SK-N-SH treated with all-trans-retinoic acid at 6 μM for 48 hours (cell line): Measurements from ENCODE around the gene SUPT16H.
"Not testable (repeated sequence)": the region's sequence is repeated elsewhere in the genome, so short reads cannot be mapped to it uniquely, and the experiment has no call there.

ENCODE experiments used
- ATAC-seq: fragments of 200-7000 bp; cut with Tn5 transposase; 3 replicates; pipeline ENCODE4 v1.9.1; 2020; ENCODE audit warnings: mild to moderate bottlenecking, moderate library complexity
- BACH2 ChIP-seq: fragments of 250-450 bp; sonication (Bioruptor Pico); IDR thresholded peaks from 2 replicates; pipeline ENCODE4 v1.9.0; 2021; ENCODE audit warnings: mild to moderate bottlenecking, borderline replicate concordance
- CSRNP3 ChIP-seq: fragments of 250-450 bp; sonication (Bioruptor Pico); IDR thresholded peaks from 2 replicates; pipeline ENCODE4 v1.5.1; 2021; ENCODE audit warnings: mild to moderate bottlenecking, moderate library complexity
- ESRRG ChIP-seq: fragments of 250-450 bp; sonication (Bioruptor Pico); IDR thresholded peaks from 2 replicates; pipeline ENCODE4 v1.6.1; 2021; ENCODE audit warnings: mild to moderate bottlenecking
- ISL1 ChIP-seq: fragments of 250-450 bp; sonication (Bioruptor Pico); IDR thresholded peaks from 2 replicates; pipeline ENCODE4 v2.1.2; 2022; ENCODE audit warnings: mild to moderate bottlenecking, moderate library complexity
- OSR1 ChIP-seq: fragments of 250-450 bp; sonication (Bioruptor Pico); IDR thresholded peaks from 2 replicates; pipeline ENCODE4 v1.8.0; 2022; ENCODE audit warnings: moderate library complexity, mild to moderate bottlenecking, inconsistent platforms
- POU6F1 ChIP-seq: fragments of 250-450 bp; sonication (Bioruptor Pico); IDR thresholded peaks from 2 replicates; pipeline ENCODE4 v1.8.0; 2021; ENCODE audit warnings: low read depth, mild to moderate bottlenecking, moderate library complexity, borderline replicate concordance
- PPARA ChIP-seq: fragments of 250-450 bp; sonication (Bioruptor Pico); IDR thresholded peaks from 2 replicates; pipeline ENCODE4 v1.5.0; 2020; ENCODE audit warnings: mild to moderate bottlenecking, borderline replicate concordance
- RARB ChIP-seq: fragments of 250-450 bp; sonication (Bioruptor Pico); IDR thresholded peaks from 2 replicates; pipeline ENCODE4 v1.8.0; 2021; ENCODE audit warnings: mild to moderate bottlenecking, moderate library complexity
- SNAI2 ChIP-seq: fragments of 250-450 bp; sonication (Bioruptor Pico); IDR thresholded peaks from 2 replicates; pipeline ENCODE4 v1.5.0; 2020; ENCODE audit warnings: mild to moderate bottlenecking, moderate library complexity
- TOX ChIP-seq: fragments of 250-450 bp; sonication (Bioruptor Pico); IDR thresholded peaks from 2 replicates; pipeline ENCODE4 v1.8.0; 2021; ENCODE audit warnings: mild to moderate bottlenecking, moderate library complexity, borderline replicate concordance
- TSHZ2 ChIP-seq: fragments of 250-450 bp; sonication (Bioruptor Pico); IDR thresholded peaks from 2 replicates; pipeline ENCODE4 v1.5.0; 2020; ENCODE audit warnings: mild to moderate bottlenecking, moderate library complexity
- ZFP3 ChIP-seq: fragments of 250-450 bp; sonication (Bioruptor Pico); IDR thresholded peaks from 2 replicates; pipeline ENCODE4 v1.5.0; 2020; ENCODE audit warnings: mild to moderate bottlenecking, moderate library complexity
- ZFP30 ChIP-seq: fragments of 450-650 bp; formaldehyde crosslinking; IDR thresholded peaks from 2 replicates; pipeline ENCODE4 v1.5.0; 2022; ENCODE audit warnings: mild to moderate bottlenecking, moderate library complexity
- ZNF565 ChIP-seq: fragments of 450-650 bp; formaldehyde crosslinking; conservative IDR thresholded peaks from 2 replicates; pipeline ENCODE4 v1.5.0; 2020; ENCODE audit warnings: low read depth, mild to moderate bottlenecking, moderate library complexity
- ZNF70 ChIP-seq: fragments of 450-650 bp; formaldehyde crosslinking; IDR thresholded peaks from 2 replicates; pipeline ENCODE4 v1.5.0; 2020; ENCODE audit warnings: mild to moderate bottlenecking, moderate library complexity
- ZNF8 ChIP-seq: fragments of 450-650 bp; formaldehyde crosslinking; IDR thresholded peaks from 2 replicates; pipeline ENCODE4 v1.5.0; 2020; ENCODE audit warnings: mild to moderate bottlenecking, moderate library complexity

The SUPT16H gene

DNA sequence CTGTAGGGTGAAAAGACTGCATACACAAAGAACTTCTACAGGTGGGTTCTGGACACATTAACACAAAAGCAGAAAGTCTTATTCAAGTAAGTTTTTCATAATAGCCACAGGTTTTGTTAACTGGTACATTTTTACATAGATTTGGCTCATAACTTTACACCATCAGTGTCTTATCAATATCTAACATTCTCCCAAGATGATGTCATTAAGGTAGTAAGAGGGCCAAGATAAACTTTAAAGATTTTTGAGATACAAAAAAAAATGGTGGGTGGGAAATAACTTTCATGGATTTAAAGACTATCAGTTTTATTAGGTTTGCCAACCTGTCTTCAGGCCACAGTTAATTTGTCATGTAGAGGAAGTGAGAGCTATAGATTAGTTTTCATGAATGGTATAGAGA is 1.7 kb downstream of the SUPT16H start (continued):
- TF ChIP-seq TSHZ2 (CRISPR knock-in tag): no peak

DNA sequence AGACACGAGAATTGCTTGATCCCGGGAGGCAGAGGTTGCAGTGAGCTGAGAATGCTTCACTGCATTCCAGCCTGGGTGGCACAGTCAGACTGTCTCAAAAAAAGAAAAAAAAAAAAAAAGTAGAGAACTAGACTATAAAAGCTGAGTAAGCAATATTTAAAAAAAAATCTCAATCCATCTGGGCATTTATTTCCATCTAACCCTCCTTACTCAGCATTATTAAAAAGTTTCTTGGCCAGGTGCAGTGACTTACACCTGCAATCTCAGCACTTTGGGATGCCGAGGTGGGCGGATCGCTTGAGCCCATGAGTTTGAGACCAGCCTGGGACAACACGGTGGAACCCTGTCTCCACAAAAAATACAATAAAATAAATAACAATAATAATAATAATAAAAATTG is 4.5 kb downstream of the SUPT16H start:
- TF ChIP-seq POU6F1 (CRISPR knock-in tag) (no peak), CSRNP3 (no peak), ESRRG (CRISPR knock-in tag) (no peak), ZFP30 (CRISPR knock-in tag) (no peak), OSR1 (CRISPR knock-in tag) (no peak), ZNF565 (CRISPR knock-in tag) (no peak), TOX (CRISPR knock-in tag) (no peak), BACH2 (CRISPR knock-in tag) (no peak)
- no peak for ATAC-seq

- ATAC-seq: no peak
- no peak for TF ChIP-seq SNAI2
- no peak for TF ChIP-seq POU6F1 (CRISPR knock-in tag)
- no peak for TF ChIP-seq PPARA (CRISPR knock-in tag)
- no peak for TF ChIP-seq TSHZ2 (CRISPR knock-in tag)
- no peak for TF ChIP-seq ZNF70 (CRISPR knock-in tag)
- TF ChIP-seq ESRRG (CRISPR knock-in tag): no peak
- no peak for TF ChIP-seq RARB (CRISPR knock-in tag)
- TF ChIP-seq ZFP3: no peak
- no peak for TF ChIP-seq ISL1 (CRISPR knock-in tag)
- no peak for TF ChIP-seq ZNF8 (CRISPR knock-in tag)
Measured at GRCh38 chr14:21373980-21374379, 9.8 kb downstream of the SUPT16H start.

GRCh38 chr14:21372814-21373213 is 11.0 kb downstream of the SUPT16H start:
- not testable (repeated sequence) for ATAC-seq
